Transverse colon (tissue), 4 donors: ENCODE results near the gene AARSD1.

Experiments used
- CTCF ChIP-seq, 5 experiments: fragments of 200-600 bp in 3 of 5; fragments of 450-650 bp in 2 of 5; sonication (generic) in 3 of 5; IDR thresholded peaks; 1 replicate in 2 of 5; 2 replicates in 3 of 5; pipeline ENCODE4 v1.5.1; 2016 to 2017; ENCODE audit warnings: antibody characterized with exemption in 5 of 5, inconsistent platforms in 3 of 5, mild to moderate bottlenecking in 2 of 5, moderate library complexity in 1 of 5
- POLR2AphosphoS5 ChIP-seq, 3 donors: sonication (generic); formaldehyde crosslinking; IDR thresholded peaks; one replicate each; pipeline ENCODE4 v1.6.1; 2016; ENCODE audit warnings: antibody characterized with exemption in 3 of 3

GRCh38 chr17:42904110-42904469 is 60.2 kb downstream of the AARSD1 start:
- TF ChIP-seq CTCF (IDR thresholded peaks at IDR 0.05) (no peak), POLR2AphosphoS5 (IDR thresholded peaks at IDR 0.05) (no peak)
